Gastroesophageal sphincter (tissue), 4 donors: ENCODE measurements around the gene PPP1R13B. TPM values are rescaled to one million over a fixed set of nuclear protein-coding genes. Genes with fewer than 3 reads are reported as not detected.
A peak's percentile ranks its signal among the peaks of the same experiment; 100 is the strongest.

ENCODE experiments used
- ATAC-seq: fragments of 150-250 bp; one replicate; pipeline ENCODE4 v1.9.1; 2016; ENCODE audit warnings: mild to moderate bottlenecking, moderate library complexity
- H3K27ac ChIP-seq, 4 donors: fragments of 200-600 bp; sonication (generic) in 3 of 4; 1 replicate in 3 of 4; 2 replicates in 1 of 4; pipeline ENCODE4 v1.5.1; 2016 to 2019
- H3K27me3 ChIP-seq: fragments of 200-600 bp; sonication (generic); one replicate; pipeline ENCODE4 v1.5.1; 2019
- H3K36me3 ChIP-seq, 2 donors: fragments of 200-600 bp; sonication (generic); one replicate each; pipeline ENCODE4 v1.5.1; 2019; ENCODE audit warnings: control low read depth in 1 of 2
- H3K4me1 ChIP-seq, 3 donors: fragments of 200-600 bp; sonication (generic); 1 replicate in 2 of 3; 2 replicates in 1 of 3; pipeline ENCODE4 v1.5.1; 2016 to 2019; ENCODE audit warnings: control low read depth in 2 of 3
- H3K4me3 ChIP-seq, 2 donors: fragments of 200-600 bp; sonication (generic); one replicate each; pipeline ENCODE4 v1.5.1; 2019; ENCODE audit warnings: mild to moderate bottlenecking in 1 of 2, moderate library complexity in 1 of 2
- H3K9me3 ChIP-seq, 3 donors: fragments of 200-600 bp; sonication (generic); one replicate each; pipeline ENCODE4 v1.5.1; 2017 to 2019; ENCODE audit warnings: control low read depth in 2 of 3
- EP300 ChIP-seq: sonication (generic); formaldehyde crosslinking; IDR thresholded peaks from one replicate; pipeline ENCODE4 v1.6.1; 2017; ENCODE audit warnings: antibody characterized with exemption, mild to moderate bottlenecking
- POLR2A ChIP-seq, 2 donors: fragments of 450-650 bp; IDR thresholded peaks; one replicate each; pipeline ENCODE4 v1.6.1; 2017; ENCODE audit warnings: antibody characterized with exemption in 2 of 2, mild to moderate bottlenecking in 2 of 2, moderate library complexity in 1 of 2
- POLR2AphosphoS5 ChIP-seq: sonication (generic); formaldehyde crosslinking; IDR thresholded peaks from one replicate; pipeline ENCODE4 v1.6.1; 2017; ENCODE audit warnings: antibody characterized with exemption
- WGBS, 2 donors: methylation state at CpG; one replicate each; pipeline ENCODE4 v1.1.5; 2018; ENCODE audit warnings: low coverage in 1 of 2; 5-methylcytosine and 5-hydroxymethylcytosine counted together
- total RNA-seq, 4 donors: library from RNA; depleted of rRNA; stranded (reverse); fragments of >200 nt; gene quantifications; one replicate each; pipeline ENCODE4 v1.1.0, GENCODE V29; 2016
- TF ChIP-seq, protein P1 (sequence below), 4 experiments: fragments of 200-600 bp in 2 of 4; fragments of 450-650 bp in 2 of 4; sonication (generic) in 1 of 4; IDR thresholded peaks; one replicate each; pipeline ENCODE4 v1.5.1; 2017 to 2019; ENCODE audit warnings: antibody characterized with exemption in 4 of 4, mild to moderate bottlenecking in 2 of 4, moderate library complexity in 2 of 4

The PPP1R13B gene
- total RNA-seq, 4 donors from 2014 or later: 13.9 to 24.8 (median 17.5) TPM

DNA sequence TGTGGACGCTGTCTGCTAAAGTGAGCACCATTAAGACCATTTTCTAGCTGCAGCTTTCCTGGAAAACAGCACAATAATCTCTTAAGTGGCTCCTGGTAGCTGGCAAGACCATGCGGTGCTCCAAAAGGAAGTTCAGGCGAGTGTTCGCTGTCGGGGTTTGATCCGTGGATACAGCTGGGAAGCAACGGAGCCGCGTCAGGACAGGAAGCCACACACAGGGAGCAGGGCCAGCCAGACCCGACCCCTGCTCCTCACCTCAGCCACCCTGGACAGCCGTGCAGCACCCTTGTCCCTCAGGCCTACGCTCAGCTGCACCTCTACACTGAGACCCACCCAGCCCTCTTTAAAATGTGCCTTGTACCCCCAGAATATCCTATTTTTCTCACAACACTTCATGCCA, 112.4 kb downstream of the PPP1R13B start:
- peaks cover 8 to 95% (median 28%) of the 10 kb centered on the region in 3 donors for H3K4me1 ChIP-seq
- H3K27me3 ChIP-seq: no peaks in the 10 kb centered on the region
- no peak for ATAC-seq
- peak overlapping the region in 3 of 4 donors; percentile 91 to 96 (median 93) for H3K27ac ChIP-seq
- no peaks in the 10 kb centered on the region for H3K9me3 ChIP-seq
- peaks cover 0 to 71% of the 10 kb centered on the region in 2 donors for H3K36me3 ChIP-seq
- WGBS, 2 donors: 55 to 70% methylated on average over 3 to 6 of the region's 12 CpGs
- no peak overlapping the region for H3K4me3 ChIP-seq
- TF ChIP-seq, protein P1, sequence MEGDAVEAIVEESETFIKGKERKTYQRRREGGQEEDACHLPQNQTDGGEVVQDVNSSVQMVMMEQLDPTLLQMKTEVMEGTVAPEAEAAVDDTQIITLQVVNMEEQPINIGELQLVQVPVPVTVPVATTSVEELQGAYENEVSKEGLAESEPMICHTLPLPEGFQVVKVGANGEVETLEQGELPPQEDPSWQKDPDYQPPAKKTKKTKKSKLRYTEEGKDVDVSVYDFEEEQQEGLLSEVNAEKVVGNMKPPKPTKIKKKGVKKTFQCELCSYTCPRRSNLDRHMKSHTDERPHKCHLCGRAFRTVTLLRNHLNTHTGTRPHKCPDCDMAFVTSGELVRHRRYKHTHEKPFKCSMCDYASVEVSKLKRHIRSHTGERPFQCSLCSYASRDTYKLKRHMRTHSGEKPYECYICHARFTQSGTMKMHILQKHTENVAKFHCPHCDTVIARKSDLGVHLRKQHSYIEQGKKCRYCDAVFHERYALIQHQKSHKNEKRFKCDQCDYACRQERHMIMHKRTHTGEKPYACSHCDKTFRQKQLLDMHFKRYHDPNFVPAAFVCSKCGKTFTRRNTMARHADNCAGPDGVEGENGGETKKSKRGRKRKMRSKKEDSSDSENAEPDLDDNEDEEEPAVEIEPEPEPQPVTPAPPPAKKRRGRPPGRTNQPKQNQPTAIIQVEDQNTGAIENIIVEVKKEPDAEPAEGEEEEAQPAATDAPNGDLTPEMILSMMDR (IDR thresholded peaks at IDR 0.05): no peak
- TF ChIP-seq POLR2AphosphoS5 (no peak), POLR2A (IDR thresholded peaks at IDR 0.05) (no peak), EP300 (no peak)

DNA sequence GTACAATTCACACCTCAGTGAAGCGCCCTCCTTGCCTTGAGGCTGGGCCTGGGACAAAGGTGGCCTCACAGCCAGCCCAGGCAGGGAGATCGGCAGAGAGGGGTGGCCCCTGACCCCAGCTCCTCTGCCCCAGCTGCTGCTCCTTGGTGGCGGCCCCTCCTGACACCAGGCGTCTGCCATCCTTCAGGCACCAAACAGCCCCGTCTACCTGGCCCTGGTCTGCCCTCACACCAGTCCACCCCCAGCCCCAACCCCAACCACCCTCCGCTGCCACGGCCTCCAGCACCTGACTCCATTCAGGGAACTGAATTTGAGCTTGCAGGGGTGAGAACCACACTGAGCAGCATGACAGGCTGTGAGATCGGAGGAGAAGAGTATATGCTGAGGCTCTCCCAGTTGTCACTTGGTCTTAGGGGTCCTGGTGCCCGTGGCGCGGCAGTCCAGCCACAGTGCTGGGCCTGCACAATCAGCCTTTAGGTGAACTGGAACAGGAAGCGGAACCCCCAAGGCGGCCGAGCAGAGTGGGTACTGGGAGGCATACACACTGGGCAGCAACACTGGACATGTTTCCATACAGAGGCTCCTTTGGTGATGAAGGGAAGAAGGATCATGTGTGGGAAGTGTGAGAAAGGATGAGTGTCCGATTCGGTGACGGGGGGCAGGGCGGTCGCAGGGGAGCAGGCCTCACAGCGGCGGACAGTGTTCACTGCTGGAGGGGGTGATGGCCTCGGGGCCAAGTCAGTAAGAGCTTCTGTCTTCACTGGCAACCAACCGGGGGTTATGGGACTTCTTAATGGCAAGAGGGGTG, 113.1 kb downstream of the PPP1R13B start:
- H3K27ac ChIP-seq: peak overlapping the region in 3 of 4 donors; percentile 91 to 96 (median 93)

DNA sequence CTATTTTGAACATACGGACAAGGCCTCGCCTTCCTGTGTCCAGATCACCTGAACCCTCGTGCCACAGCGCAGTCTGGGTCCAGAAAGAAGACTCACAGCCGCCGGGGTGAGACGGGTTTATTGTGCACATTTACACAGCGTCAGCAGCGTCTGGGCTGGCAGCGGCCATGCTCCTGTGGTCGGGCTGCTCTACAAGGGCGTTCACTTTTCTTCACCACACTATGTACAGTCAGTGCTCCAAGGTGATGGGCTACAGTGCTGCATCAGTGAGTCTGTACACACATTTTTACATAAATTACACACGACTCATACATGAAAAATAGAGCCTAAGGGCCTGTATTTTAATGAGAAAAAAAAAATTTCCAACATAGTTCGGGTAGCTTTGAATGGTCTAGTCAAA, 113.7 kb downstream of the PPP1R13B start:
- Histone ChIP-seq H3K27me3 (no peaks in the 10 kb centered on the region), H3K9me3 (no peaks in the 10 kb centered on the region), H3K4me1 (peaks cover 8 to 100% (median 28%) of the 10 kb centered on the region in 3 donors), H3K4me3 (no peak overlapping the region), H3K27ac (peak overlapping the region in 2 of 4 donors; percentile 91 to 93), H3K36me3 (peaks cover 0 to 74% of the 10 kb centered on the region in 2 donors)
- WGBS, 2 donors: 77 to 85% methylated on average over 14 of the region's 14 CpGs
- no peak for ATAC-seq
- TF ChIP-seq, protein P1 (IDR thresholded peaks at IDR 0.05): no peak
- no peak for TF ChIP-seq POLR2AphosphoS5
- TF ChIP-seq EP300: no peak
- no peak for TF ChIP-seq POLR2A (IDR thresholded peaks at IDR 0.05)

More for the DNA sequence above, 113.1 kb downstream of the PPP1R13B start:
- Histone ChIP-seq H3K9me3 (no peaks in the 10 kb centered on the region), H3K4me3 (no peak overlapping the region), H3K27me3 (no peaks in the 10 kb centered on the region), H3K4me1 (peaks cover 8 to 100% (median 28%) of the 10 kb centered on the region in 3 donors), H3K36me3 (peaks cover 0 to 71% of the 10 kb centered on the region in 2 donors)
- WGBS, 2 donors: 79% methylated on average over 13 of the region's 23 CpGs
- no peak for TF ChIP-seq POLR2AphosphoS5
- no peak for ATAC-seq

DNA sequence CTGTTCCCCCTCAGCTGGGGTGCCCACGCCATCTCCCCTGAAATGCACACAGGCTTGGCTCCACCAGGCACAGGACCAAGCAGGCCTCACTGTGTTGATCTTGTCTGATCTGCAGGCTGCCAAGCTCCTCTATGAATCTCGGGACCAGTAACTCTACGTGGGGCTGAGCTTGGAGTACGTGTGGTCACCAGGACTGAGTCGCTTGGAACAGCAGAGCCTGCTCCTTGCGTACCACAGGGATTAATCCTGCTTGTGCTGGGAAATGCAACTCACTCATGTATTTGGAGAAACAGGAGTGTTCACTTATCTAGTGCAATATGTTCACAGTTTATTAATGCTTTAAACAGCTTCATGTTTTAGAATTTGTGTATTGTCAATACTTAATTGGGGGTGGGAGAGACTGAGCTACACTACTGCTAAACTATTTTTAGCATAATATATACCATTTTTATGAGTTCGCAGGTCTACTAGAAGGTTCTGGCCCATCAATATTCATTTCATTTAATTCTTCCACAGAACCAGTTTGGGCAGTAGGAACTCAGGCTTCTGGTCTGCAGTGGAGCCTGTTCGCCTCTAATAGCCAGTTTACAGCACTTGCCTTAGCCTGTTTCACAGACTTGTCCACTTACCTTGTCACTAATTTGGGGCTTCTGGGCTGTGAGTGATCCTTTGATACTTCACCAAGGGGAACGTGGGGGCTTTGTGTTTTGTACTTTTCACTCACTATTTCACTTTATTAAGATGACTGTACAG, 114.3 kb downstream of the PPP1R13B start:
- TF ChIP-seq EP300 (no peak), POLR2A (IDR thresholded peaks at IDR 0.05) (no peak), POLR2AphosphoS5 (peak; percentile 89)
- TF ChIP-seq, protein P1 (IDR thresholded peaks at IDR 0.05): no peak
- H3K4me1 ChIP-seq: peaks cover 8 to 100% (median 28%) of the 10 kb centered on the region in 3 donors
- H3K27me3 ChIP-seq: no peaks in the 10 kb centered on the region
- H3K4me3 ChIP-seq: no peak overlapping the region
- H3K27ac ChIP-seq: peak overlapping the region in 3 of 4 donors; percentile 8 to 93 (median 20)
- ATAC-seq: no peak
- peaks cover 0 to 74% of the 10 kb centered on the region in 2 donors for H3K36me3 ChIP-seq
- 82 to 86% methylated on average over 1 to 3 of the region's 9 CpGs for WGBS, 2 donors
- H3K9me3 ChIP-seq: no peaks in the 10 kb centered on the region
